ENCODE data around the gene LRCH1. TPM values are rescaled to one million over a fixed set of nuclear protein-coding genes. Genes with fewer than 3 reads are reported as not detected.

Gene LRCH1
- total RNA-seq, 1 donor from 2014 or later = 21.4 TPM

DNA sequence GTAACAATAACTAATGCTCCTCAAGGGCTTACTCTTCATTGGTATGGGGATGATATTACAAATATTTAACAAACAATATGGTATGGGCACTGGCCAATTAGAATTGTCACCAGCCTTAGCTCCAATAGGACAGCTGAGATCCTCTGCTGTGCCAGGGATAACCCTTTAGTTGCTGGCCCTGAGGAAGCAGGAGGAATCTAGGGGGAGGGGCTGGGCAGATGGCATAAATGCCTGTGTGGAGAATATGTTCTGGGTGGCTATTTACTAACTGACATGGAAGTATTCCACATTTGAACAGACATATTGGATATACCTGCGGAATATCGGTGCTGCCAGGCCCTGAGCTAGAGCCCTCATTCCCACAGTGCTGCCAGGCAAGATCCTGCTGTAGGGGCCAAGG lies 16.6 kb upstream of the LRCH1 start:
- no peak for DNase-seq

- DNase-seq = no peak
These were observed 13.7 kb upstream of the LRCH1 start for GRCh38 chr13:46539231-46539630.

DNA sequence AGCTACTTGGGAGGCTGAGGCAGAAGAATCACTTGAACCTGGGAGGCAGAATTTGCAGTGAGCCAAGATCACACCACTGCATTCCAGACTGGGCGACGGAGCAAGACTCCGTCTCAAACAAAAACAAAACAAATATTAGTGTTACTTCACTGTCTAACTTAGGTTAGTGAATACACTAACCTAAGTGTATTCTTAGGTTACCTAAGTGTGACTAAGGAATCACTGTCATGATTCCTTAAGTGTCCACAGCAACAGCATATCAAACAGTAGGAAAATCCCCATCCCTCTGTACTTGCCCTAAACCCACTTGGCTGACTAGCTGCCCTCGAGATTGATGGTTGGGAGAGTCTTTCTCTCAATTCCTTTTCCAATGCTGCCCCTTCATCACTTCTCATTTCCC lies 11.8 kb upstream of the LRCH1 start:
- no peak for DNase-seq

DNA sequence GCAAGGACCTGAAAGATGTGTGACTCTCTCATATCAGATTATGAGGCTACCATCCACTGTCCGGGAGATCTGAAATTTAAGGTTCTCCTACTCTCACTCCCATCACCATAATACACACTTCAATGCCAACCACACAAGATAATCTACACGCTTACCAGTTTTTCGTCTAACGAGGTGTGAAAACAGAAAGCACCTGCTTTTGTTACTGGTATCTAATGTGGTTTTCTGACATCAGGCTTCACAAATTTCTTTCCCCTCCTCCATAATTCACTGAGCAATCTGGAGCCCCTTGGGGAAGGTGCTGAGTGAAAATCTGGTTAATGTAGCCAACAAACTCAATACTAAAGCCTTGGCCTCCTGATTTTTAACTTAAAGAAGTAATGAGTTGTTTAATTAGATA lies 10.1 kb upstream of the LRCH1 start:
- DNase-seq = no peak

- no peak for DNase-seq
These were observed 9.7 kb upstream of the LRCH1 start for GRCh38 chr13:46543287-46543686.

DNA sequence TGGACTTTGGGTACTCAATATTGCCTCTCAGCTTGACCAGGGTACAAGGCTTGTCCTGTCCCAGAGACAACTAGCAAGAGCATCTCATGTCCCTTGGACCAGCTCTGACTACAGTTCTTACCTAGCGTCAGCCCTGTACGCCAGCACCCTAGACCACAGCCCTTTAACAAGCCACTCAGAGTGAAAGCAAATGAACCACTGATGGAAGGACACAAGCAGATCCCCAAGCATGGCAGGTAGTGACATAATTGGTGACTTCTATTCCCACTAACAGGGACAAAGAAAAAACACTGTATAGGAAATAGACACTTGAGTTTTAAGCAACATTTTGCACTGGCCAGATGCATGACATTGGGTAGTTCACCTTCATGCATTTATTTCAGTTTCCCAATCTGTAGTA lies 8.8 kb upstream of the LRCH1 start:
- DNase-seq = no peak

GRCh38 chr13:46544811-46545210 lies 8.2 kb upstream of the LRCH1 start:
- DNase-seq = no peak

GRCh38 chr13:46546084-46546768 lies 6.7 kb upstream of the LRCH1 start:
- no peak for DNase-seq

- no peak for DNase-seq
These were observed 2.1 kb upstream of the LRCH1 start for GRCh38 chr13:46550822-46551221.

DNA sequence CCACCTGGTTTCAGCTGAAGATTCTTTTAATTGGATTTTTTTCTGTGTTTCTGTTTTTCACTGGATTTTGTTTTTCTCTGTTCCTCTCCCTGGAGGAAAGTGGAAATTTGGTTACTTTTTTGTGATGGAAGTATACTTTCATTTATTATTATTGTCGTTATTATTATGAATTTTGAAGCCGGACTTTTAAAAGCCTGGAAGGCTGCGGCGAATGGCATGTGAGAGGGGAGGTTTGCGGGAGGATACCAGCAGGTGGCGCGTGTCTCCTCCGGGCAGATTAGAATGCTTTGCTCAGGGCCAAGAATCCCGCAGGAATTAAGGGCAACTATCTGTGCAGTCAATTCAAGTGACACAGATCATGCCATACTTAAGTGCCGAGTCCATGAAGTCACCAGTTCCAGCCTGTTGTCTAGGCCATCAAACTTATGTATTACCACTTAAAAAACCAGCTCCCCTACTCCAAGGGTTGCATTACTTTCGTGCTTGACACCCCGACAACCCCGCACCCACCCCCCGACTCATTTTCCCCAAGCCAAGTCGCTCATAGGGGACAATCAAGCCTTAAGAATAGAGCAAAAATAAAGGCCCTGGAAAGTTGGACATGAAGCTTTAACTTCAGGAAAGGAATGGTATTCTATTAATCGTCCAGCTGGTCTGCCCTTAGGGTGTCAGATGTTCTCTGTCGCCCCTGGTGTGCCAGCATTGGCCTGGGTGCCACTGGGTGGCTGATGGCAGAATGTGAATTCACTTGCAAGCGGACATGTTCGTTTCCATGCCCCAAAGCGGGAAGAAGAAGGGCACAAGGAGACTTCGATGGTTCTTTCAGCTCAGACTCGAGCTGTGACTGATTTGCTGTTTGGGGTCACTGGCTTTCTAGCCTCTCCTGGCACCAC lies 1.3 kb upstream of the LRCH1 start:
- DNase-seq = peak; percentile 18

DNA sequence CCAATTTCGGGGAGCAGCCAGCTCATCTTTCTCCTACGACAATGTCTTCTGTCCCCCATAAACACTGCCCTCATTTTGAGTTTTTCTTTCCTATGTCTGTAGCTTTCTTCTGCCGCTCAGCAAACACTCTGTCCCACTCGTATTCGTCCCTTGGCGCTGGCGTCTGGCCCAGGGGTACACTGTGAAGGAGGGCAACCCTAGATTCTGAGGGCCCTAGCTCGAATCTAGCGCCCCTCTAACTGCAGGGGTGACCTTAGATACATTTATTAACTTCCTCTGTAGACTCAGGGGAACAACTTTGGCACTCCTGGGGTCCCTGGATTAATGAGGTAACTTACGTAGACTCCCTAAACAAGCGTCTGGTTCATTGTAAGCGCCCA lies 677 bp upstream of the LRCH1 start:
- DNase-seq = no peak

GRCh38 chr13:46553521-46553885 lies 533 bp downstream of the LRCH1 start:
- no peak for DNase-seq

DNA sequence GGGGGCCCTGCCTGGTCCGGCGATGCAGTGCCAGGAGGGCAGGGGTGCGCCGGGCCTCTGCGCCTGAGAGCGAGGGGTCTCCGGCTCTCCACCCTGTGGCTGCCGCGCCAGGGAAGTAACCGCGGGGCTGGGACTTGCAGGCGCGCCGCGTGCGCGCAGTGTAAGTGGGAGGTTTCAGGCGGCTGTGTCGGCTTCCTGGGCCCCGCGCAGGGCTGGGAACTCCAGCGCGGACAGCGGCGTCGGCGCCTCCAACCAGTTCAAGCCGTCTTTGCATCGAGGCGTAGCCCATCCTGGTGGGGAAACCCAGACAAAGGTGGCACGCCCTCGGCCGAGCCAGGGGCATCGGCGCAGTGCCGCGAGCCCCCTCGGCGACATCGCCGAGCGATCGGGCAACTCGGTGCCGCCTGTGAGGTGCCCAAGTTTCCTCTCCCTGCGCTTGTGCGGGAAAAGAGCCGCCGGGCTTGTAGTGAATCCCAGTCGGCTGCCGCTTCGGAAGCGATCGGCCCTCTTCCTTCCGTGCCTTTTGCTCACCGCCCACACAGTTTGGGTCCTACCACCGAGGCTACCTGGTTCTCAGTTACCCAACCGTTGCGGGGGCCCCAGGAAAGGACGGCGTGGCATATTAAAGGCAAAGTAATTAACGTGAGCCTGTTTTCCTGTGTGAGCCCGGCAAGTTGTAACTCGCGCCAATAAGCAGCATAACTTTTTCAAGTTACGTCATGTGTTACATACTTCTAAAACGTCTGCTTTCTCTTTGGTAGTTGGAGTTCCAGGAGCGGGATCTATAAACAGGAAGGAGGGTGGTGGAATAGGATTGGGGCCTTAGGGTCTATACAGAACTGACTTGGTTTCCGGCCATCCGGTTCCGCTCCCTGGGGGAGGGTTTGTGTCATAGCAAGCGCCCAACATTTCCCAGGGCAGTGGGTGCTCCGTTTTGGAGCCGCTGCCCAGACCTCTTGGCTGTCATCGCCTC lies 1.2 kb downstream of the LRCH1 start:
- DNase-seq = peak; percentile 43

GRCh38 chr13:46554951-46555350 lies 2.0 kb downstream of the LRCH1 start:
- no peak for DNase-seq

DNA sequence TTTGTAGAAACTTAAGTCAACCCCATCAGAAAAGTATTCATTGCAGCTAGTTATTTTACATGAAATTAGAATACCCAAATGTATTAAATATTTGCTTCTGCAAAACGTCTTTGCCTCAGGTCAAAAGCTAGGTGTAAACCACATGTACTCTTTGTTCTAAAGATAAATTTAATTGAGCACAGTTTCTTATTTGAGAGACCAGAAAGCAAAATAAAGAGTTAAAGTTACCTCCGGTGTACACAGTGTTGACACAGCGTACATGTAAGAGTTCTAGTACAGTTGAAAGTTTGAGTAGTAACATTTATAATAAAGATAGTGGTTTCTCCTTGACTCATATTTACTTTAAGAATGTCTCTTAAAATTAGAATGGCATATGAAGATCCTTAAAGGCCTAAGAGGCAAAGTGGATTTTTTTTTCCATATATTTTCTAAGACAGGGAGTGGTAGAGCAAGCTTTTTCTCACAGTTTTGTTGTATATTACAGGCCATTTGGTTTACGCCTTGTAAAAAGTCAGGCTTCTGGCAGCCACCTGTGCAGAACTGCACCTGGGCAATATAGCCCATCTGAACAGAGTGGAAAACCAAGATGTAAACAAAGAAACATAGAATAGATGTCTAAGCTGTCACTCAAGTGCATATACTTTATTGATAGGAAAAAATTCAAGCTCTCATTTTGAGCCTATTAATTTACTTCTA lies 2.9 kb downstream of the LRCH1 start:
- DNase-seq = no peak

DNA sequence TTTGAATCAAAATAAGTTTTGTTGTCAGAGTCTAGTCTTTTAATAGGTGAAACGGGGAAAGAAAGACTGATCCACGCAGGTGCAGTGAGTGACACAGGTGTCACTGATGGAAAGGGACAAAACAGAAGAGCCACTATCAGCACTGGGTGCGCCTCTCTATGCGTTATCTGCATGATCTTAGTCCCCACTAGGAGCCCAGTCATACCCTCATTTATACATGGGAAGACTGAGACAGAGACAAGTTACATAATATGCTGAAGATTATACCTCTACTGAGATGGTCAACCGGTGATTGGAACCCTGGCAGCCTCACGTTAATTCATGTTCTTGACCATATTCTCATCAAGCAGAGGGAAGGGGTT lies 3.4 kb downstream of the LRCH1 start:
- no peak for DNase-seq

DNA sequence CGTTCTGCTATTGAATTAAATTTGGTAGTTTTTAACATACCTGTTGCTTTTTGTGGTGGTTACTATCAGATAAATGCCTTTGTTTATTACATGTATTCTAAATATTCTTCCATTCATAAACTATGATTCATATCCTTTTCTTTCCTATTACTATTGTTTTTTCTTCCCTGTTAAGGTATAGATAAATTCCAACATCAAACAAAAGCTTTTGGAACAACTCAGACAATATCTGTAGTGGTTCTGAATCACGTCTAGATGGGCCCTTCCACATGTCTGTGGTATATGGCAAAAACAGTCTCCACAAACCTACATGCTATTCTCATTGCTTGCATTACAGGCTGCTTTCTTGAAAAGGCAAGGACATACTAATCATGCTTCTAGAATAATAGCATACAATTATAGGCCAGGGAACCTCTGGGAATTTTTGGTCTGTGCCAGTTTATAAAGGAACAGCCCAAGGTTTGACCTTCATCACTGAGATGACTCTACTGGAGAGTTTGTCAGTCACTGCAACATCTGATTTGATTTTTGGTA lies 6.4 kb downstream of the LRCH1 start:
- no peak for DNase-seq

DNA sequence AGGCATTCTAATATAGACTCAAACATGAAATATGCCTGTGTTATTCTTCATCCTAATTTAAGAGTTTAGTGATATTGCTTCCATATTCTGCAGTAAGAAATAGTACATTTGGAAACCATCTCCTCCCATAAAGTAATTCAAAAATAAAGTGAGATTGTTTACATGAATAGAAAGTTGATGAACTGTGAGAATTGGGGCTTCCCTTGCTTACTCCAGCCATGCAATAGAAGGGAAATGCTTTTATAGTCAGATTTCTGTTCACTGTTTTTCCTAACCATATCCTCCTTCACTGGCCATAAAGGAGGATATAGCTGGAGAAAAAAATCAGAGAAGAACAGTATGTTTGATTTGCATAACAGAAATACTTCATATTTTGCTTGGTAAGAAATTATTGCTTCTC lies 7.8 kb downstream of the LRCH1 start:
- DNase-seq = no peak

DNA sequence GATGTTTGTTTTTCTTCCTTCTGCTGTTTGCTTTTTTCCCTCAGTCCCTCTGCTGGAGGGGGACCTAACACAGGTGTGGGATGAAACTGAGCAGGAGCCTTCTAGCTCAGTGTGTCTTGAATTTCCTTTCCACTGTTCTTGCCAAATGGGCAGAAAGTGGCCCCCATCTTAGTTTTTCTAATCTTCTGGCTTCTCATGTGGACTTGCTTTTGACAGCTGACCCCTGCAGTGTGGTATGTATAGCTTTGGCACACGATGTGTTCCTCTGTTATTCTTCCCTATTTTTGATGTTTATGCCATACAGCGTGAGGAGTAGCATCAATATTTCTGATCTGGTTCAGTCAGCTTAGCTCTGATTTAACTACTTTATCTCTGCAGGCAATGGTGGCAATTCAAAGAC lies 8.3 kb downstream of the LRCH1 start:
- DNase-seq = no peak

DNA sequence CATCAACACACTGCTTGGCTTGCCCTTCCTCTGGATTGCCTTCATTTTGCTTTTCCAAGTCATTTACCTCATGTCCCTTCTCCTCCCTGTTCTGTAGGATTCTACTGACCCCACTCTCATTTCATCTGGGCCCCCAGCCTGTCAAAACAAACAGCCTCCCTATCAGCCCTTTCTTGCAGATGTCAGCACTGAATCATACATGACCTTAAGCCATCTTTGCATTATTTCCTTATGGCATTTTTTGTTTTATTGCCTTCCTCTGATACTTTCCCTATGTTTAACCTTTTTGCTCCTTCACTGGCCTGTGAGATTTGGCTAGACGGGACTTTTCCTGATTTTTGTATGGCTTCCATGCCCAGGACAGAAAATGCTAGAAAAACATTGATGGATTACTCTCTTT lies 8.7 kb downstream of the LRCH1 start:
- no peak for DNase-seq

DNA sequence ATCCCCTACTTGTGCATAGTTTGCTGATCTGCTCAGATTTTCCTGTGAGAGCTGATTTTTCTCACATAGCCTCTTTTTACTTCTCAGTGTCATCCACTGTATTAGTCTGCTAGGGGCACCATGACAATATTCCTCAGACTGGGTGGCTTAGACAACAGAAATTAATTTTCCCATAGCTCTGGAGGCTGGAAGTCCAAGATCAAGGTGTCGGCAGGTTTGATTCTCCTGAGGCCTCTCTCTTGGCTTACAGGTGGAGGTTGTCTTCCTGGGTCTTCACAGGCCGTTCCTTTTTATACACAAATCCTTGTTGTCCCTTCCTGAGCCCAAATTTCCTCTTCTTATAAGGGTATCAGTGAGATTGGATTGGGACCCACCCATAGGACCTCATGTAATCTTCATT lies 9.2 kb downstream of the LRCH1 start:
- no peak for DNase-seq

DNA sequence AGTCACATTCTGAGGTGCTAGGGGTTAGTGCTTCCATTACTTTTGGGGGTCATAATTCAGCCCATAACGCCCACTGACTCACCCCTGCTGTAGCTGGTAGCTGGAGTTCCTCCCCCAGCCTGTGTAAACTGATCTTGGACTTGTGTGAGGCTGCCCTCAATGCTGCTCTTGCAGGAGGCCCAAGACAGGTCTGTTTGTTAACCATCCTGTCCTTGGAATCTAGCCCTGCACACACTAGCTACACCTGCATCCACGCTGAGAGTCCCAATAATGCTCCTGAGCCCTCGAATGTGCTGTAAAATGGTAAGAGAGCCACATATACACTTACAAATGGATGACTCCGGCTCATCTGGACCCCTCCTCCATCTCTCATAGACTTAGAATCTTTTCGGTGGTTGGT lies 9.6 kb downstream of the LRCH1 start:
- no peak for DNase-seq

Measured in occipital lobe (tissue), 2 donors.